H1 (cell line): Measurements from ENCODE around the gene CHSY1. TPM values are rescaled to one million over a fixed set of nuclear protein-coding genes. Genes with fewer than 3 reads are reported as not detected.

Experiments
- SAP30 ChIP-seq: fragments of 300-600 bp; sonication (generic); IDR thresholded peaks from 2 replicates; pipeline ENCODE4 v1.7.1; 2012; ENCODE audit warnings: low read length, moderate library complexity, mild to moderate bottlenecking, inconsistent platforms; ENCODE audit not compliant: insufficient read depth, insufficient replicate concordance
- polyA plus RNA-seq, 7 experiments: library from polyadenylated mRNA; depleted of rRNA in 3 of 7; stranded (reverse) in 5 of 7; unstranded in 2 of 7; fragments of >200 nt in 5 of 7; fragments of 200-250 nt in 2 of 7; gene quantifications; 1 replicate in 5 of 7; 2 replicates in 1 of 7; 4 replicates in 1 of 7; pipeline versions ENCODE4 v1.2.1 to v1.2.3, GENCODE V29; 2011 to 2013; ENCODE audit warnings: missing spikeins in 2 of 7, mixed read lengths in 2 of 7
- total RNA-seq: library from RNA; stranded (reverse); fragmentation: NEBNext Ultra II Directional; extraction: Animal tissue kit (Norgen Biotek cat#: 25700); gene quantifications from 2 replicates; pipeline ENCODE4 v1.2.1, GENCODE V29; 2021

Gene CHSY1
- total and polyA plus RNA-seq, 2 of the 8 experiments (the other 6 are each of a cell fraction or from before 2014, with no cell fraction given) = 24.9 to 60.7 TPM

- no peak for TF ChIP-seq SAP30
Measured at GRCh38 chr15:101191242-101191641, 60.6 kb downstream of the CHSY1 start (continued).
